GM21825 (cell line): ENCODE measurements around the gene FARS2.

Experiments used
- ATAC-seq: cut with Tn5 transposase; IDR thresholded peaks from one replicate; pipeline ENCODE4 v1.9.1; 2021; ENCODE audit warnings: mild to moderate bottlenecking, moderate library complexity; ENCODE audit not compliant: unreplicated experiment

FARS2 gene

GRCh38 chr6:5412663-5413062, 151.3 kb downstream of the FARS2 start:
- ATAC-seq = no peak

GRCh38 chr6:5416250-5416649, 154.9 kb downstream of the FARS2 start:
- ATAC-seq = no peak

GRCh38 chr6:5422321-5422915, 161.1 kb downstream of the FARS2 start:
- no peak for ATAC-seq

- no peak for ATAC-seq
These were observed 161.9 kb downstream of the FARS2 start for GRCh38 chr6:5423251-5423650.

GRCh38 chr6:5424726-5425125, 163.4 kb downstream of the FARS2 start:
- no peak for ATAC-seq

- ATAC-seq = no peak
These were observed 164.0 kb downstream of the FARS2 start for GRCh38 chr6:5425267-5425666.

- ATAC-seq = no peak
These were observed 164.5 kb downstream of the FARS2 start for GRCh38 chr6:5425797-5426196.

GRCh38 chr6:5427586-5427985, 166.3 kb downstream of the FARS2 start:
- ATAC-seq = no peak

GRCh38 chr6:5433324-5433723, 172.0 kb downstream of the FARS2 start:
- no peak for ATAC-seq

- no peak for ATAC-seq
These were observed 174.1 kb downstream of the FARS2 start for GRCh38 chr6:5435449-5435848.

- ATAC-seq = no peak
These were observed 177.7 kb downstream of the FARS2 start for GRCh38 chr6:5438922-5439584.

- no peak for ATAC-seq
These were observed 178.4 kb downstream of the FARS2 start for GRCh38 chr6:5439749-5440148.

- ATAC-seq = no peak
These were observed 181.0 kb downstream of the FARS2 start for GRCh38 chr6:5442319-5442718.

- no peak for ATAC-seq
These were observed 181.6 kb downstream of the FARS2 start for GRCh38 chr6:5442916-5443315.

GRCh38 chr6:5443491-5443890, 182.2 kb downstream of the FARS2 start:
- ATAC-seq = no peak

GRCh38 chr6:5446362-5447075, 185.2 kb downstream of the FARS2 start:
- no peak for ATAC-seq

GRCh38 chr6:5447921-5448320, 186.6 kb downstream of the FARS2 start:
- no peak for ATAC-seq

GRCh38 chr6:5450073-5450472, 188.8 kb downstream of the FARS2 start:
- no peak for ATAC-seq

GRCh38 chr6:5453546-5453945, 192.2 kb downstream of the FARS2 start:
- ATAC-seq = no peak

- no peak for ATAC-seq
These were observed 193.8 kb downstream of the FARS2 start for GRCh38 chr6:5455142-5455541.

GRCh38 chr6:5457041-5457440, 195.7 kb downstream of the FARS2 start:
- ATAC-seq = no peak

- no peak for ATAC-seq
These were observed 196.8 kb downstream of the FARS2 start for GRCh38 chr6:5457983-5458683.
